Activated T-helper 1 cell treated with anti-CD3 and anti-CD28 coated beads, Interleukin-12 subunit alpha, Interleukin-12 subunit beta, Interleukin-2, Interleukin-4 antibody, amounts not matched to agents 30 ng/mL and 10 ng/mL and 1 ng/mL, durations not matched to agents 14 hours and 24 hours and 36 hours (primary cell): ENCODE measurements around the gene PPP1R15B. TPM values are rescaled to one million over a fixed set of nuclear protein-coding genes. Genes with fewer than 3 reads are reported as not detected.

ENCODE experiments used
- DNase-seq: peaks from one replicate; pipeline ENCODE4 v3.0.0; 2021; ENCODE audit warnings: low spot score
- H3K27ac Mint-ChIP-seq: one replicate; pipeline ENCODE4 v1.8.0; 2021; ENCODE audit warnings: mild to moderate bottlenecking, mixed read lengths
- H3K27me3 Mint-ChIP-seq: one replicate; pipeline ENCODE4 v1.8.0; 2022; ENCODE audit warnings: mild to moderate bottlenecking, moderate library complexity, mixed read lengths; ENCODE audit not compliant: insufficient read depth
- H3K36me3 Mint-ChIP-seq: one replicate; pipeline ENCODE4 v1.8.0; 2021; ENCODE audit warnings: low read depth, mixed read lengths
- H3K4me1 Mint-ChIP-seq: one replicate; pipeline ENCODE4 v1.8.0; 2021; ENCODE audit warnings: low read depth, mixed read lengths
- H3K4me3 Mint-ChIP-seq: one replicate; pipeline ENCODE4 v1.8.0; 2021; ENCODE audit warnings: mild to moderate bottlenecking, moderate library complexity, mixed read lengths
- H3K9me3 Mint-ChIP-seq: one replicate; pipeline ENCODE4 v1.8.0; 2021; ENCODE audit warnings: mixed read lengths
- intact Hi-C: fragments of 100-400 bp; cut with micrococcal nuclease; formaldehyde crosslinking; loops from one replicate; pipeline ENCODE4 v1.15.1; 2024
- total RNA-seq: library from RNA; stranded (reverse); gene quantifications from 2 replicates; pipeline ENCODE4 v1.2.3, GENCODE V29; 2022

The PPP1R15B gene
- total RNA-seq, 1 donor from 2014 or later = 76.2 TPM

- Mint-ChIP-seq H3K27ac (no peak overlapping the region), H3K36me3 (peaks cover 28% of the 10 kb centered on the region), H3K9me3 (no peaks in the 10 kb centered on the region), H3K27me3 (no peaks in the 10 kb centered on the region), H3K4me1 (peaks cover 51% of the 10 kb centered on the region), H3K4me3 (no peak overlapping the region)
- no peak for DNase-seq
- intact Hi-C loops = no loop called here
These were observed 38.2 kb upstream of the PPP1R15B start for GRCh38 chr1:204449678-204450280.

GRCh38 chr1:204448991-204449677 is 37.5 kb upstream of the PPP1R15B start:
- Mint-ChIP-seq H3K9me3 (no peaks in the 10 kb centered on the region), H3K36me3 (peaks cover 26% of the 10 kb centered on the region), H3K4me3 (no peak overlapping the region), H3K27ac (no peak overlapping the region), H3K4me1 (peaks cover 56% of the 10 kb centered on the region), H3K27me3 (no peaks in the 10 kb centered on the region)
- DNase-seq = no peak
- intact Hi-C loops = no loop called here

DNA sequence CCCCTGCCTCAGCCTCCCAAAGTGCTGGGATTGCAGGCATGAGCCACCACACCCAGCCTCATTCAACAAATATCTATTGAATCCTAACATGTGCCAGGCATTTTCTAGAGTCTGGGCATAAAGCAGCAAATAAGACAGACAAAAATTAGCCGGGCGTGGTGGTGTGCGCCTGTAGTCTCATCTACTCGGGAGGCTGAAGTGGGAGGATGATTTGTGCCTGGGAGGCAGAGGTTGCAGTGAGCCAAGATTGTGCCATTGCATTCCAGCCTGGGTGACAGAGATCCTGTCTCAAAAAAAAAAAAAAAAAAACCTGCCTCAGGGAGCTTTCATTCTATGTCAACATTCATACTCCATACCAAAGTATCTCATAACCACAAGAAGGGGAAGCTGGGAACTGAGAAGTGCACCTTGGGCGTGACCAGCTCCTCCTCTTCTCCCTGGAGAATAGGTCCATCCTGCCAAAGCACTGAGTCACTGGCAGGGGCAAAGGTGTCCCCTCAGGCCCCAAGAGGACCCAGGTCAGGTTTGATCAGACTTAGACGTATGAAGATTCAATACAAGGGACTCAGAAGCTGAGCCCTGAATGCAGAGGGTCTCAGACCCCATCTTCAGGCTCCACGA is 36.8 kb upstream of the PPP1R15B start:
- Mint-ChIP-seq H3K4me3 (no peak overlapping the region), H3K4me1 (peaks cover 61% of the 10 kb centered on the region), H3K27me3 (no peaks in the 10 kb centered on the region), H3K27ac (no peak overlapping the region), H3K9me3 (no peaks in the 10 kb centered on the region), H3K36me3 (peaks cover 30% of the 10 kb centered on the region)
- DNase-seq = no peak
- intact Hi-C loops = no loop called here

GRCh38 chr1:204447736-204448135 is 36.1 kb upstream of the PPP1R15B start:
- Mint-ChIP-seq H3K9me3 (no peaks in the 10 kb centered on the region), H3K27ac (no peak overlapping the region), H3K4me1 (peaks cover 55% of the 10 kb centered on the region), H3K36me3 (peaks cover 31% of the 10 kb centered on the region), H3K27me3 (no peaks in the 10 kb centered on the region), H3K4me3 (no peak overlapping the region)
- intact Hi-C loops = no loop called here
- no peak for DNase-seq

DNA sequence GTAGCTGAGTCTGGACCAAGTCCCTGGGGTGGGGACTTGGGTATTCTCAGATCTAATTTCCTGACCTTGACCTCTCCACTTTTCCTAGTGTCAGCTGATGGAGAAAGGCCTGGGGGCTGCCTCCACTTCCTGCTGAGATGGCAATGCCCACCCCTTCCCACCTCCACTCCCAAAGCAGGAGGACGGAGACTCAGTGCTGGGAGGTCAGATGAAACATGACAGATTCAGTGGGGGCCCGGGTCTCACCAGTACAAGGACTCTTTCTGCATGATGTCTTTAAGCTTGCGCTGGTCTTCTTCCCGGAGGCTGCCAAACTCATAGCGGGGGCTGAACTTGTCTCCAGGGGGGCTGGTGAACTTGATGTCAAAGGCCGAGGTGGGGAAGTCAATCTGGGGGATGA is 35.6 kb upstream of the PPP1R15B start:
- peaks cover 36% of the 10 kb centered on the region for H3K36me3 Mint-ChIP-seq
- intact Hi-C loops = no loop called here
- no peaks in the 10 kb centered on the region for H3K27me3 Mint-ChIP-seq
- no peaks in the 10 kb centered on the region for H3K9me3 Mint-ChIP-seq
- H3K4me3 Mint-ChIP-seq = no peak overlapping the region
- peaks cover 54% of the 10 kb centered on the region for H3K4me1 Mint-ChIP-seq
- no peak overlapping the region for H3K27ac Mint-ChIP-seq
- no peak for DNase-seq

DNA sequence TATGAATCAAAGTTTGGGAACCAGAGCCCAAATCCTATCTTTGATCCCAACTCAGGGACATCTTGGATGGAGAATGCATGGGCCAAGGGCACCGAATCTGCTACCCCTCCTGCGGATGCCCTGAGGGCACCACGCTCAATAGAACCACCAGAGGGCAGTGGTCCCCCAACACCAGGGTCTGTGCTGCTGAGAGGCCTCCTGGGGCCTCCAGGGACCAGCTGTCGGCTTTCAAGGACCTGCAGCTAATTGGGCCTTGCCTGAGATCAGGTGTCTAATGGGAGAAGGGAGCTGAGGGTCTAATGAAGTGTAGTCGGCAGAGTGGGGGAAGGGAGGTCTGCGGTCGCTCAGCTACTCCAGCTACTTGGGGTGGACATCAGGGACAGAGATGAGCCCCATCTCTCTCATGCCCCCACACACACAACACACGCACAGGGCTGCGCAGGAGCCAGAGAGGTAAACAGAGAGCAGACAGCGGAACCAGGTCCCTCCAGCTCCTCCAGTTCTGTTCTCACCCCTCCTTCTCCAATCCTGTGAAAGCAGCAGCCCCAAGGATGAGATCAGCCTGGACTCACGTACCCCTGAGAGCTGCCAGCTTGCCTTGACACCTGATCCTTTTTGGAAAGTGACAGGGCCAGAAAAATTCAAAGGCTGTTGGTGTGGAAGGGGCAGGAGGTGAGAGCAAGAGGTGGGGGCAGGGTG is 34.9 kb upstream of the PPP1R15B start:
- H3K27me3 Mint-ChIP-seq = no peaks in the 10 kb centered on the region
- no peak overlapping the region for H3K4me3 Mint-ChIP-seq
- H3K9me3 Mint-ChIP-seq = no peaks in the 10 kb centered on the region
- peaks cover 48% of the 10 kb centered on the region for H3K4me1 Mint-ChIP-seq
- peaks cover 42% of the 10 kb centered on the region for H3K36me3 Mint-ChIP-seq
- DNase-seq = peak; percentile 66
- peak overlapping the region; percentile 49 for H3K27ac Mint-ChIP-seq
- intact Hi-C loops = loop anchor here (1.0 kb wide), 3 partner anchors 15 to 361 kb away; no protein-coding TSS in a partner anchor

DNA sequence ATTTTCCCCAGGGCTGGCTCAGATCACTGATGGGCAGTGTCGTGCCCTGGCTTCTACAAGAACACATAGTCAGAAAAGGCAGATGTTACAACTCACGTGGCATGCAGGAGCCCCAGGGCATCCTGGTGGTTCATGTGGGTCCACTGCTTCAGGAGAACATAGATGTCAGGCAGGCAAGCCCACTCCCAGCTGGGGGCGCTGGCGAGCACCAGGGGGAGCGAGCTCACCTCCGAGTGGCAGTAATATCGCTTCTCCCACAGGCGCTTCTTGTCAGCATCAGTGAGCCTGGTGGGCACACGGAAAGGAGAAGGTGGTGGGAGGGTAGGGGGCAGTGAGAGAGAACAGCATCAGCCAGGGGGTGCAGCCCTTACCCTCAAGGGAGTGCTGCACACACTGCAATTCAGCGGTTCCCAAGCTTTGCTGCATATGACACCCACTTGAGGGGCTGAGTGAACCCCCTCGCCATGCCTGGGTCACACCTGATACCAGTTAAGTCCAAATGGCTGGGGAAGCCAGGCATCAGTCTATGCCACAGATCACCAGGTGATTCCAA is 34.3 kb upstream of the PPP1R15B start:
- peaks cover 43% of the 10 kb centered on the region for H3K36me3 Mint-ChIP-seq
- no peaks in the 10 kb centered on the region for H3K9me3 Mint-ChIP-seq
- H3K4me3 Mint-ChIP-seq = no peak overlapping the region
- H3K27me3 Mint-ChIP-seq = no peaks in the 10 kb centered on the region
- intact Hi-C loops = loop anchor here (1.0 kb wide), 3 partner anchors 15 to 361 kb away; no protein-coding TSS in a partner anchor
- DNase-seq = no peak
- peaks cover 42% of the 10 kb centered on the region for H3K4me1 Mint-ChIP-seq
- no peak overlapping the region for H3K27ac Mint-ChIP-seq

GRCh38 chr1:204443871-204444581 is 32.4 kb upstream of the PPP1R15B start:
- no peaks in the 10 kb centered on the region for H3K9me3 Mint-ChIP-seq
- H3K27ac Mint-ChIP-seq = peak overlapping the region; percentile 72
- H3K27me3 Mint-ChIP-seq = no peaks in the 10 kb centered on the region
- H3K36me3 Mint-ChIP-seq = peaks cover 41% of the 10 kb centered on the region
- peak overlapping the region; percentile 12 for H3K4me3 Mint-ChIP-seq
- peaks cover 27% of the 10 kb centered on the region for H3K4me1 Mint-ChIP-seq
- intact Hi-C loops = loop anchor here (1.0 kb wide), 1 partner anchor 9 kb away; no protein-coding TSS in a partner anchor
- no peak for DNase-seq

DNA sequence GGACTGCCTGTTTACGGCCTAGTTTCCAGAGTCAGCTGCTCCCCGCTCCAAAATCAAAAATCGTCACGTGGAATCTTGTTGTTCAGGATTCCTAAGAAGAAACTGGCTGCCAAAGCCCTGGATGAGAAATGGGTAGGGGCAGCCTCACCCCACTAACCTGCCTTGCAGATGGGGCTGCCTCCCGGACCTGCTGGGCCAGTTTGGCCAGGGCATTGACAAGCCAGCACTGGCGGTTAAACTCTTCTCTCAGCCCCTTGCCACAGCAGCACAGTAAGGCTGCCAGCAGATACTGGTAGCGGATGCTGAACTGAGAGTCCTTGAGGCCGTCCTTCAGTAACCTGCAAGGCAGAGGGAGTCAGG is 31.6 kb upstream of the PPP1R15B start:
- no peaks in the 10 kb centered on the region for H3K9me3 Mint-ChIP-seq
- intact Hi-C loops = no loop called here
- H3K4me3 Mint-ChIP-seq = no peak overlapping the region
- peaks cover 41% of the 10 kb centered on the region for H3K36me3 Mint-ChIP-seq
- H3K27ac Mint-ChIP-seq = peak overlapping the region; percentile 72
- DNase-seq = no peak
- no peaks in the 10 kb centered on the region for H3K27me3 Mint-ChIP-seq
- peaks cover 23% of the 10 kb centered on the region for H3K4me1 Mint-ChIP-seq

DNA sequence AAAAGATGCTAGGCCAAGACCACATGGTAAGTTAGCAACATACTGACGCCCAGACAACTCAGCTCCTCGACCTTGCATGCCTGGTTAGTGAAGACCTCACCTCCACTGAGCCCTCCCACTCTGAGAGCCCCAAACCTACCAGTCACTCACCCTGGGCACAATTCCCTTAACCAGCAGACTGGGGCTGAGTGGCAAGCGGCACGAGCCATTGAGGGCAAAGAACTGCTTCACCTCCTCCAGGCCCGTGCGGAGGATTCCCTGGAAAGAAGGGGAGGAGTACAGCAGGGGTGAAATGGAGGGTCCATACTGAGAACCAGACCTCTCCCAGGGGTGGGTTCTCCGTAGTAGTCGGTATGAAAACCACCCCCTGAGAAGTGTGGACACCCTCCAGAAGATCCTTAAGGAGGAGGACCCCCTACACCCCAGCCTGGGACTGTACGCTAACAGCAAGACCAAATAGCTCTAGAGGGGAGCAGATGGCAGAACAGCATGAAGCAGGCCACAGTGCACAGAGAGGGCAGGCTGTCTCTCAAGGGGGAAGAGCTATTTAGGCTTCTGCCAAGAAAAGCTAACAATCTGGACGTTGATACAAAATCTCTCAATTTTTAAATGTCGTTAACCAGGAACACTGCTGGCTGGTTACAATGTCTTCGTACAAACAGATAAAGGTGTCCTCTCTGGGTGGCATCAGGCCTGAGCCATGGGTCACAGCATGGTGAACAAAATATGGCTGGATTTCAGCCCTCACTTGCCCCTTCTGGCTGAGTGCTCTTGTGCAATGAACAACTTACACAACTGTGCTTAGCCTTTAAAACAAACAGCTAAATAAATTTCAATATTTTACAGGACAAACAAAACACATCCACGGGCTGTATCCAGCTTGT is 31.0 kb upstream of the PPP1R15B start:
- Mint-ChIP-seq H3K27ac (no peak overlapping the region), H3K4me3 (no peak overlapping the region), H3K27me3 (no peaks in the 10 kb centered on the region), H3K4me1 (peaks cover 23% of the 10 kb centered on the region), H3K36me3 (peaks cover 46% of the 10 kb centered on the region), H3K9me3 (no peaks in the 10 kb centered on the region)
- no peak for DNase-seq
- intact Hi-C loops = no loop called here

DNA sequence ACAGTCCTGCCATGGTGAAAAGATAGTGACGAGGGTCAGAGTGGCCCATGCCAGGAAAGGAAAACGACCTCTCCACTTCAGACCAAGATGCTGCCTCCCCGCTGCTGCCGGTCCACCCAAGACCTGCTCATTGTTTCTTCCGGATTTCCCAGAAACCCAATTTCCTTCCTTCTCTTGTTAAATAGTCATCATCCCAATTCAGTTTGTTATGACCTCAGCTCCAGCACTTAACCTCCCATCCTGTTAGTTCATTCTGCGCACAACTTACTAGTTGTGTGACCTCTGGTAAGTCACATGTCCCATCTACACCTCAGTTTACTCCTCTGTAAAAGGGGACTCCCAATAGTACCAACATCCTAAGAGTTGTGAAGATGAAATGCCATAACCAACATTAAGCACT is 29.9 kb upstream of the PPP1R15B start:
- intact Hi-C loops = no loop called here
- H3K27ac Mint-ChIP-seq = no peak overlapping the region
- no peak overlapping the region for H3K4me3 Mint-ChIP-seq

More for the DNA sequence above, 29.9 kb upstream of the PPP1R15B start:
- Mint-ChIP-seq H3K27me3 (no peaks in the 10 kb centered on the region), H3K36me3 (peaks cover 50% of the 10 kb centered on the region), H3K9me3 (no peaks in the 10 kb centered on the region), H3K4me1 (peaks cover 21% of the 10 kb centered on the region)
- no peak for DNase-seq
